Measurements from ENCODE around the gene CXCL12.

The CXCL12 gene

DNA sequence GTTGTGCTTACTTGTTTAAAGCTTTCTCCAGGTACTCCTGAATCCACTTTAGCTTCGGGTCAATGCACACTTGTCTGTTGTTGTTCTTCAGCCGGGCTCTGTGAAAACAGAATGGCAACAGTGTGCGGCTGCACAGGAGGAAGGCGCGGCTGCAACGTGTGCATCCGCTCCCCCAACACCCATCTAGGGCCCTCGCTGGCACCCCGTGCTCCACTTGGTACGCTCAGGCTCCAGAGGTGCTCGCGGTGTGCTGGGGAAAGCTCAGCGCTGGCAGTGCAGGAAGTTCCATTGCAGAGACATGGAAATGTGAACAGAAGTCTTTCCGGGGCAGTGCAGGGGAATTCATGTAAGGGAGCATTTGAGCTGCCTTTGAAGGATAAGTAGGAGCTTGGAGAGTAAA, 6.3 kb downstream of the CXCL12 start:
- TF ChIP-seq, protein P1, sequence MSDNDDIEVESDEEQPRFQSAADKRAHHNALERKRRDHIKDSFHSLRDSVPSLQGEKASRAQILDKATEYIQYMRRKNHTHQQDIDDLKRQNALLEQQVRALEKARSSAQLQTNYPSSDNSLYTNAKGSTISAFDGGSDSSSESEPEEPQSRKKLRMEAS (IDR thresholded peaks at IDR 0.05): no peak
- TF ChIP-seq ZBTB7A (IDR thresholded peaks at IDR 0.05; ENCODE audit: low read depth) (no peak), CEBPB (IDR thresholded peaks at IDR 0.05) (no peak), CREB1 (IDR thresholded peaks at IDR 0.05; ENCODE audit: low read depth) (no peak), TEAD4 (IDR thresholded peaks at IDR 0.05) (no peak), TAF1 (IDR thresholded peaks at IDR 0.05; ENCODE audit: low read depth) (no peak), NFIC (IDR thresholded peaks at IDR 0.05) (no peak), EGR1 (IDR thresholded peaks at IDR 0.05) (no peak), YY1 (IDR thresholded peaks at IDR 0.05; ENCODE audit: low read depth) (no peak), RAD21 (IDR thresholded peaks at IDR 0.05; ENCODE audit: low read depth) (no peak), FOXM1 (IDR thresholded peaks at IDR 0.05; ENCODE audit: borderline replicate concordance, low read depth) (no peak)
- TF ChIP-seq, protein P2, sequence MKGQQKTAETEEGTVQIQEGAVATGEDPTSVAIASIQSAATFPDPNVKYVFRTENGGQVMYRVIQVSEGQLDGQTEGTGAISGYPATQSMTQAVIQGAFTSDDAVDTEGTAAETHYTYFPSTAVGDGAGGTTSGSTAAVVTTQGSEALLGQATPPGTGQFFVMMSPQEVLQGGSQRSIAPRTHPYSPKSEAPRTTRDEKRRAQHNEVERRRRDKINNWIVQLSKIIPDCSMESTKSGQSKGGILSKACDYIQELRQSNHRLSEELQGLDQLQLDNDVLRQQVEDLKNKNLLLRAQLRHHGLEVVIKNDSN (IDR thresholded peaks at IDR 0.05): no peak
- TF ChIP-seq, protein P3, sequence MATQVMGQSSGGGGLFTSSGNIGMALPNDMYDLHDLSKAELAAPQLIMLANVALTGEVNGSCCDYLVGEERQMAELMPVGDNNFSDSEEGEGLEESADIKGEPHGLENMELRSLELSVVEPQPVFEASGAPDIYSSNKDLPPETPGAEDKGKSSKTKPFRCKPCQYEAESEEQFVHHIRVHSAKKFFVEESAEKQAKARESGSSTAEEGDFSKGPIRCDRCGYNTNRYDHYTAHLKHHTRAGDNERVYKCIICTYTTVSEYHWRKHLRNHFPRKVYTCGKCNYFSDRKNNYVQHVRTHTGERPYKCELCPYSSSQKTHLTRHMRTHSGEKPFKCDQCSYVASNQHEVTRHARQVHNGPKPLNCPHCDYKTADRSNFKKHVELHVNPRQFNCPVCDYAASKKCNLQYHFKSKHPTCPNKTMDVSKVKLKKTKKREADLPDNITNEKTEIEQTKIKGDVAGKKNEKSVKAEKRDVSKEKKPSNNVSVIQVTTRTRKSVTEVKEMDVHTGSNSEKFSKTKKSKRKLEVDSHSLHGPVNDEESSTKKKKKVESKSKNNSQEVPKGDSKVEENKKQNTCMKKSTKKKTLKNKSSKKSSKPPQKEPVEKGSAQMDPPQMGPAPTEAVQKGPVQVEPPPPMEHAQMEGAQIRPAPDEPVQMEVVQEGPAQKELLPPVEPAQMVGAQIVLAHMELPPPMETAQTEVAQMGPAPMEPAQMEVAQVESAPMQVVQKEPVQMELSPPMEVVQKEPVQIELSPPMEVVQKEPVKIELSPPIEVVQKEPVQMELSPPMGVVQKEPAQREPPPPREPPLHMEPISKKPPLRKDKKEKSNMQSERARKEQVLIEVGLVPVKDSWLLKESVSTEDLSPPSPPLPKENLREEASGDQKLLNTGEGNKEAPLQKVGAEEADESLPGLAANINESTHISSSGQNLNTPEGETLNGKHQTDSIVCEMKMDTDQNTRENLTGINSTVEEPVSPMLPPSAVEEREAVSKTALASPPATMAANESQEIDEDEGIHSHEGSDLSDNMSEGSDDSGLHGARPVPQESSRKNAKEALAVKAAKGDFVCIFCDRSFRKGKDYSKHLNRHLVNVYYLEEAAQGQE (IDR thresholded peaks at IDR 0.05; ENCODE audit: low read depth): no peak

DNA sequence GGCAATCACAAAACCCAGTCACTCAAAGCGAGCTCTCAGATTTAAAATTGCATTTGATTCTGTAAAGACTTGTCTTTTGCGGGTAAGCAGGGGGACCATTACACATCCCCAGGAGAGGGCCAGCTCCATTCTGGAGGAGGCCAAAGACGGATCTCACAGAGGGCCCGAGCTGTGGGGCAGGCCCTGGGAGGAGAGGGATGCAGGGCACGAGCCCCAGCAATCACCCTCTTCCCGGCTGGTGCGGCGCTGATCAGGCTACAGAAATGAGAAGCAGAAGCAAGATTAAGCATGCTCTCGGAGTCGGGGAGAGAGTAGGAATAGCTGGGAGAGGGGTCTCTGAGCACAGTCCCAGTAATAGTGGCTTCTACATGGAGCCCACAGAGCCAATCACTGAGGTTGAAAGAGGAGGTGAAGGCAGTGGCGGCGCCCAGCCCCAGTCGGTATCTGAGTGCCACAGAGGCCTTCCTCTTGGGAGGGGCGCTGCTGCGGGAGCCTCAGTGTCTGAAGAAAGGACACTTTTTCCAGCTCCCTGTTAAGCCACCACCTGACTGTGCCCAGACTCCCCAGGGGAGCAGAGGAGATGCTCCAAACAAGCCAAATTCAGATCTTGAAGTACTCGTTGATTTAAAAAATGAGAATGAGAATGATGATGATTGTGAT, 7.1 kb downstream of the CXCL12 start:
- TF ChIP-seq CREB1 (IDR thresholded peaks at IDR 0.05; ENCODE audit: low read depth) (no peak), NFIC (IDR thresholded peaks at IDR 0.05) (no peak), EP300 (IDR thresholded peaks at IDR 0.05; ENCODE audit: borderline replicate concordance) (no peak), EGR1 (IDR thresholded peaks at IDR 0.05) (no peak), CEBPB (IDR thresholded peaks at IDR 0.05) (no peak), TAF1 (IDR thresholded peaks at IDR 0.05; ENCODE audit: low read depth) (no peak), ZBTB7A (IDR thresholded peaks at IDR 0.05; ENCODE audit: low read depth) (no peak), FOXM1 (IDR thresholded peaks at IDR 0.05; ENCODE audit: borderline replicate concordance, low read depth) (no peak), RAD21 (IDR thresholded peaks at IDR 0.05; ENCODE audit: low read depth) (no peak), TEAD4 (IDR thresholded peaks at IDR 0.05) (no peak), YY1 (IDR thresholded peaks at IDR 0.05; ENCODE audit: low read depth) (no peak), TCF12 (IDR thresholded peaks at IDR 0.05; ENCODE audit: low read depth) (no peak)
- TF ChIP-seq, protein P1 (IDR thresholded peaks at IDR 0.05): no peak
- TF ChIP-seq, protein P2 (IDR thresholded peaks at IDR 0.05): no peak
- TF ChIP-seq, protein P3 (IDR thresholded peaks at IDR 0.05; ENCODE audit: low read depth): no peak

DNA sequence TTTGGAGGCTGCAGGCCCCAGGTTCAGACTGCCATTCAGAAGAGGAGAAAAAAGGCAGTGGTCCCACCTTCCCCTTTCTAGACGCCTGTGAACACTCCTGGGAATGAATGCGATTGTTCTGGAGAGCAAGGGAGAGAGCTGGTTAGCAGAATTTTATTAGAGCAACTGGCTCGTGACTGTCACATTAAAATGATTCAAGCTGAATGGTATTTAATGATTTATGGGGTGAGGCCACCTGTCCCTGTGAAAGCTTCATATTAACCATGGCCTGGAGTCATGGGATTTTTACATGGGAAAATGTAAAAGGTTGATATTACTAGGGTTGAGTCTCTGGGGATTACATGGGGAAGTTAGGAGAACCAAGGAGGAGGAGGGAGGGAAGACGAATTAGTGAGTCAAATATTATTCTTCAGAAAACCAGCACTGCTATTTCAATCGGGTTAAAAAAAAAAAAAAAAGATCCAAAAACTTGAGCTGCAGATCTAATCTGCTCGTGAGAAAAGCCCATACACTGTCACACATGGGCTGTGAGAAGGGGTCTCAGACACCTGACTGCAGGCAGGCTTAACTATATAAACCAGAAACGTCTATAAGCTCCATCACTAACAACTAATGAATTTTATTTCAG, 8.3 kb downstream of the CXCL12 start:
- no peak for TF ChIP-seq TAF1 (IDR thresholded peaks at IDR 0.05; ENCODE audit: low read depth)
- TF ChIP-seq, protein P3 (IDR thresholded peaks at IDR 0.05; ENCODE audit: low read depth): no peak
- no peak for TF ChIP-seq EP300 (IDR thresholded peaks at IDR 0.05; ENCODE audit: borderline replicate concordance)
- TF ChIP-seq, protein P2 (IDR thresholded peaks at IDR 0.05): no peak
- TF ChIP-seq TCF12 (IDR thresholded peaks at IDR 0.05; ENCODE audit: low read depth): no peak
- TF ChIP-seq, protein P1 (IDR thresholded peaks at IDR 0.05): no peak
- TF ChIP-seq CREB1 (IDR thresholded peaks at IDR 0.05; ENCODE audit: low read depth): no peak
- TF ChIP-seq YY1 (IDR thresholded peaks at IDR 0.05; ENCODE audit: low read depth): no peak
- TF ChIP-seq ZBTB7A (IDR thresholded peaks at IDR 0.05; ENCODE audit: low read depth): no peak
- no peak for TF ChIP-seq NFIC (IDR thresholded peaks at IDR 0.05)
